B cell (primary cell): ENCODE data around the gene NPR1.

Experiments used
- EZH2 ChIP-seq: IDR thresholded peaks from 2 replicates; pipeline ENCODE4 v1.6.1; 2012; ENCODE audit warnings: borderline replicate concordance, low read depth, mild to moderate bottlenecking, moderate library complexity, low read length; ENCODE audit not compliant: insufficient read depth, poor library complexity, severe bottlenecking
- TF ChIP-seq, protein P1 (sequence below): fragments of 200-600 bp; IDR thresholded peaks from one replicate; pipeline ENCODE4 v1.8.0; 2022; ENCODE audit warnings: antibody characterized with exemption, mild to moderate bottlenecking

DNA sequence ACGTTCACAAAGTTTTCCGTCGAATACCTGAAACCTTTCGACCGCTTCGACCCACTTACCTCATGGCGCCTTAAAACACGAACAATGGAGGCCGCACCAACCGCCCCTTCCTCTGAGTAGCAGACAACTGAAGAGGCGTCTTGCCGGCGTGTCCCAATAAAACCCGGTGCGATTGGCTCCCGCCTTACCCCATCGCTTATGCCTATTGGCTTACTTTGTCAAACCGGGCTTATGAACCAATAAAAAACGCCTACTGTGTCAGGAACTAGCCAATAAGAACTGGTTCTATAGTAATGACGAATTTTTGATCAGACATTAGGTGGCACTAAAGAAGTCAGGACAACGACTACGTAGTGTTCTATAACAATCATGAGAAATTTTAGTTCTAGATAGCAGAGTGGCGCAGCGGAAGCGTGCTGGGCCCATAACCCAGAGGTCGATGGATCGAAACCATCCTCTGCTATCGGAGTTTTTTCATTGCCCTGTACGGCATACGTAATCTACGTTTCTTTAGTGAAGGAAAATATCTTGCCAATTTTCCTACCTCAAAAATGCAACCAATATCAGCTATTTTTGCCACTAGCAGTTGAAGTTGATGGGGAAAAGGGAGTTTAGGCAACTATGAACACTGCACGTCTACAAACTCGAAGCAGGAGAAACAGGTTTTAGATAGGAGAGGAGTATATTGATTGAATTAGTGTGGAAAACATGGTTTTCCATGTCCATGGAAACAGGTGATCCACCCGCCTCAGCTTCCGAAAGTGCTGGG is 7.4 kb upstream of the NPR1 start, which contains the start of gene ILF2:
- TF ChIP-seq, protein P1, sequence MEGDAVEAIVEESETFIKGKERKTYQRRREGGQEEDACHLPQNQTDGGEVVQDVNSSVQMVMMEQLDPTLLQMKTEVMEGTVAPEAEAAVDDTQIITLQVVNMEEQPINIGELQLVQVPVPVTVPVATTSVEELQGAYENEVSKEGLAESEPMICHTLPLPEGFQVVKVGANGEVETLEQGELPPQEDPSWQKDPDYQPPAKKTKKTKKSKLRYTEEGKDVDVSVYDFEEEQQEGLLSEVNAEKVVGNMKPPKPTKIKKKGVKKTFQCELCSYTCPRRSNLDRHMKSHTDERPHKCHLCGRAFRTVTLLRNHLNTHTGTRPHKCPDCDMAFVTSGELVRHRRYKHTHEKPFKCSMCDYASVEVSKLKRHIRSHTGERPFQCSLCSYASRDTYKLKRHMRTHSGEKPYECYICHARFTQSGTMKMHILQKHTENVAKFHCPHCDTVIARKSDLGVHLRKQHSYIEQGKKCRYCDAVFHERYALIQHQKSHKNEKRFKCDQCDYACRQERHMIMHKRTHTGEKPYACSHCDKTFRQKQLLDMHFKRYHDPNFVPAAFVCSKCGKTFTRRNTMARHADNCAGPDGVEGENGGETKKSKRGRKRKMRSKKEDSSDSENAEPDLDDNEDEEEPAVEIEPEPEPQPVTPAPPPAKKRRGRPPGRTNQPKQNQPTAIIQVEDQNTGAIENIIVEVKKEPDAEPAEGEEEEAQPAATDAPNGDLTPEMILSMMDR: peak; percentile 26
- TF ChIP-seq EZH2: no peak
